ENCODE measurements around the gene ZFAND6.
A peak's percentile ranks its signal among the peaks of the same experiment; 100 is the strongest.
"Not testable (repeated sequence)": the region's sequence is repeated elsewhere in the genome, so short reads cannot be mapped to it uniquely, and the experiment has no call there.

The ZFAND6 gene

DNA sequence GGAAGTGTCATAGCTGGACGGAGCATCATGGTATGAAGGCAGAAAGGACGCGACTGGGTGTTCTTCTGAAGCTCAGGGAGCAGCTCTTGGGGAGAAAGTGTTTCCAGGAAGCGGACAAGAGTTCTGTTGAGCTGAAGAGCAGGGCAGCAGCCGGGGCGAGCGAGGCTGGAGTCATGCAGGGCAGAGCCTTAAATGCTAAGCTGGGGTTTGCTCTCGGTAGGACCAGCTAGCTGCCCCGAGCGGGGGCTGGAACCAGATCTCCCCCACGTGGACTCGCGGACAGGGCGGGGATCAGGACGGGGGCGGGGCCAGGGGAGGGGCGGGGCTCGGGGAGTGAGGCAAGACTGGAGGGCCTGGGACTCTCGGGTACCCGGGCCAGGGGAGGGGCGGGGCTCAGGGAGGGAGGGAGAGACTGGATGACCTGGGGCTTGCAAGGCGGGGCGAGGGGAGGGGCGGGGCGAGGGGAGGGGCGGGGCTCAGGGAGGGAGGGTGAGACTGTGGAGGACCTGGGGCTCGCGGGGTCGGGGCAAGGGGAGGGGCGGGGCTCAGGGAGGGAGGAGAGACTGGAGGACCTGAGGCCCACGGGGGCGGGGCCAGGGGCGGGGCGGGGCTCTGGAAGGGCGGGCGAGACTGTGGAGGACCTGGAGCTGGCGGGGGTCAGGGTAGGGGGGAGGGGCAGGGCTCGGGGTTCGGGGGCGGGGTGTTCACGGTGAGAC lies 92.9 kb downstream of the ZFAND6 start:
- DNase-seq: peak; percentile 53 to 97 (median 82)

DNA sequence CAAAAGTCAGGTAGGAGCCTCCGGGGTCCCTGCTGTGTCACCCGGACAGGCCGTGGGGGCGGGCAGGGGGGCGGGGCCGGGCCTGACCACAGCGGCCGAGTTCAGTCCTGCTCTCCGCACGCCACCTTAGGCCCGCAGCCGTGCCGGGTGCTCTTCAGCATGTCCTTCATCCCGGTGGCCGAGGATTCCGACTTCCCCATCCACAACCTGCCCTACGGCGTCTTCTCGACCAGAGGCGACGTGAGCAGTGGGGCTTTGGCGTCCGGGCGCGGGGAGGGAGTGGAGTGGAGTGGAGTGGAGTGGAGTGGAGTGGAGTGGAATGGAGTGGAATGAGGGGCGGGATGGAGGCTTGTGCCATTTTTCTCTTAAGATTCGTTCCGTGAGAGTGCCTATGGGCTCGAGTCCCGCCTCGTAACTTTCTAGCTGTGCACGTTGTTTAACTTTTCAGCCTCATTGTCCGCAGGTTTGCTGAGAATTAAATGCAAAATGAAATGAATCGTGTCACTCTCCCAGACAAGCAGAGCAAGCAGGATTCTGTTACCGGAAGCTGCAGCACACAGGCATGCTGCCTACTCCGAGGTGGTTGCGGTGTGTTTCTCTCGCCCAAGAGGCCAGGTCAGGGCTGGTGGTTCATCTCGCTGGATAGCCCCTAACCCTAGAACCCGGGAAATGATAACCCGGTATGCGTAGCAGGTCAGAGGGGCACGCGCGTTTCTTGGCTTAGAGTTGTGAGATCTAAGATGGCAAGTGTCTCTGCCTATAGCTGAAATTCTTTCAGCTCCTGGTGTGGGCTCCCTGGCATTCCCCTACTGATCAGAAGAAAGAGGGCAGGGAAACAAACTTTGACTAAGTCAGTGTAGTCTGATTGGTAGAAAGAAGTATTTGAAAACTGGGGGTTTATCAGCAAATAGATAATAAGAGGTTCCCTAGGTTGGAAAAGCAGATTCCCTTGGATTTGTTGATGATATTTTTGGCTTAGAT lies 93.7 kb downstream of the ZFAND6 start, which contains the start of gene FAH:
TSS of gene FAH (plus strand) at position 104 of the 981 bp plus-strand sequence. CDS start at position 160, 56 bp downstream.
- DNase-seq: peak in 1 of 4 experiments; percentile 47

DNA sequence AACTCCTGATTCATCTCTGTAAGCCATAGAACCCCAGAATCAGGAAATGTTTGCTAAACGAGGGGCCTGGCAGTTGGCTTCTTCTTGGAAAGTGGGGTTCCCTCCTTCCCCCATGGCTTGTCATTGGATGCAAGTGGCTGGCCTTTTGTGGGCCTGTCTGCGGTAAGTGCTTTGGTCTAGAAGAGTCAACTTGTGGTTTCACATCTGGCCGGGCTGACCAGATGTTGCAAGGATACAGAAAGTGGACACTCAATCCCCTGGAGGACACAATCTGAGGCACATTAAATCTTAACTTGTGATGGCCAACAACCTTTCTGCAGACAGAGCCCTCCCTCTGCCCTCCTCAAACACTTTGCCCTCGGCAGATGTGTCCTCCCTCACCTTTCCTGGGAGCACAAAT lies 94.4 kb downstream of the ZFAND6 start:
- DNase-seq: no peak

DNA sequence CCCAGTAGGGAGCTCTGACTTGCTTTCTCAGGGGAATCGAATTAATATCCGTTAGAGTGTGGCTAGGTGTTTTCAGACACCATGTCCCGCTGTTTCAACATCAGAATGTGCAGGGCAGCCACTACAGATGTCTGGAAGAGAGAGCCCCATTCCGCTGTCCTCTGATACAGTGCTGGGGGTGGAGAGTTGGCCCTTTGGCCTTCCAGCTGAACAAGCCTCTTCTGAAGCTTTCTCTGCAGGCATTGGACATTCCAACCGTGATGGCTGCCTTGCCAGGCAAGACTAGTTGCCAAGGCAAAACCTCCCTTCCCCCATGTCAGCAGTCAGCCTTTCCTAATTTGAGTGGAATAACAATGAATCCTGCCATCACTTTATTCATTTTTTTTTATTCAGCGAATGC lies 94.9 kb downstream of the ZFAND6 start:
- DNase-seq: no peak

DNA sequence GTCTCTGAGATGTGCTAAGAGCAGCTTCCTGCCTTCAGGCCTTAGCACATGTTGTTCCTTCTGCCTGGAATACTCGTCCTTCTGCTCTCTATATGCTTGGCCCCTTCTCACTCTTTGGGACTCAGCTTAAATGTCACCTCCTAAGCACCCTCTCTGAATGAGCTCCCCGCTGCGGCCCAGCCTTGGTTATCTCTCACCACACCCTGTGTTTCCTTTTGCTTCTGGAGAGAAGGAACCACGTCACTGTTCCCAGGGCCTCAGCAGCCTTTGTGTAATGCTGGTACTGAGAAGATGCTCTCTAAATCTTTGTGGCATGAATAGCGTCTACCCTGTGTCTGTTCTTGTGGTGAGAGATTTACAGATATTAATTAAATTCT lies 95.5 kb downstream of the ZFAND6 start:
- DNase-seq: no peak

DNA sequence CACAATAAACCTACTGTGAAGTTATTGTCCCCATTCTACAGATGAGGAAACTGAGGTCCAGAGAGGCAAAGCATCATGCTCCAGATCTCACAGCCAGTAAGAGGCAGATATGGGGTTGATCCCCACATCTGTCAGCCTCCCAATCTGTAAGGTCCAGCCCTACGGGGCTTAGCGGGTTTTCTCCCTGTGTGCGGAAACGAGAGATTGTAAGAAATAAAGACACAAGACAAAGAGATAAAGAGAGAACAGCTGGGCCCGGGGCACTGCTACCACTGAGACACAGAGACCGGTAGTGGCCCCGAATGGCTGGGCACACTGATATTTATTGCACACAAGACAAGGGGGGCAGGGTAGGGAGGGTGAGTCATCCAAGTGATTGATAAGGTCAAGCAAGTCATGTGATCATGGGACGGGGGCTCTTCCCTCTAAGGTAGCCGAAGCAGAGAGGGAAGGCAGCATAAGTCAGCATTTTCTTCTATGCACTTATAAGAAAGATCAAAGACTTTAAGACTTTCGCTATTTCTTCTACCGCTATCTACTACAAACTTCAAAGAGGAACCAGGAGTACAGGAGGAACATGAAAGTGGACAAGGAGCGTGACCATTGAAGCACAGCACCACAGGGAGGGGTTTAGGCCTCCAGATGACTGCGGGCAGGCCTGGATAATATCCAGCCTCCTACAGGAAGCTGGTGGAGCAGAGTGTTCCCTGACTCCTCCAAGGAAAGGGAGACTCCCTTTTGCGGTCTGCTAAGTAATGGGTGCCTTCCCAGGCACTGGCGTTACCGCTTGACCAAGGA lies 96.1 kb downstream of the ZFAND6 start:
- DNase-seq: not testable (repeated sequence)

DNA sequence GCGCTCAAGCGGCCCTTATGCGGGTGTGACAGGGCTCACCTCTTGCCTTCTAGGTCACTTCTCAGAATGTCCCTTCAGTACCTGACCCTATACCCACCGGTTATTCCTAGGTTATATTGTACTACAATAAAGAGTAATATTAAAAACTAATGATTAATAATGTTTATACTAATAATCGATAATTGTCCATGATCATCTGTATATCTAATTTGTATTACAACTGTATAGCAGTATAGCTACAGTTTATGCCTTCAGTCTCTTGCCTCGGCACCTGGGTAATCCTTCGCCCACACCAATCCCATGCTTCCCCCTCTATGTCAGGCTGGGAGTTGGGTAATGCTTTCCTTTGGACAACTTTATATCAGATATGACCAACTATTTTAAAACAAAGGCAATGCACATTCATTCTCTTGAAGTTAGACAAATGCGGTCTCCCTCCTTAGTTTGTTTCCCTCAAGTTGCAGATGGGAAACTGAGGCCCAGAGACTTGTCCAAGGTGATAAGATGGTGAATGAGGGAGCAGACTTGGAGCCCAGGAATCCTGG lies 96.8 kb downstream of the ZFAND6 start:
- DNase-seq: no peak

DNA sequence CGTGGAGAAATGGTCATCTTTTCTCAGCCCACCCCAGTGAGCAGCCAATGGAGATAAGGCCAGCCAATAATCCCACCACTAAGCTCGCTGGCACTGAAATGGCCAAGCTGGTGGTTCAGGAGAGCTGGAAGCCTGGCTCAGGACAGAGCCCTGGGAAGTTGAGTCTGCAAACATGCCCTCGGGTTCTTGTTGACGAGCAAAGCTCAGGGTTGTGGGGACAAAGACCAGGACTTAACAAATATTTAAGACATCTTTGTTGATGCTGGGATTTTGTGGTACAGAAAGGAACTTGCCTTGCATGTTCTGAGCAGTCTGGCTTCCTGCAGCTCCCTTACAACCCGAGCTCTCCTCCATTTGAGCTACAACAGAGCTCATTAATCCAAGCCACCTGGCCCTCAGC lies 97.7 kb downstream of the ZFAND6 start:
- no peak for DNase-seq

DNA sequence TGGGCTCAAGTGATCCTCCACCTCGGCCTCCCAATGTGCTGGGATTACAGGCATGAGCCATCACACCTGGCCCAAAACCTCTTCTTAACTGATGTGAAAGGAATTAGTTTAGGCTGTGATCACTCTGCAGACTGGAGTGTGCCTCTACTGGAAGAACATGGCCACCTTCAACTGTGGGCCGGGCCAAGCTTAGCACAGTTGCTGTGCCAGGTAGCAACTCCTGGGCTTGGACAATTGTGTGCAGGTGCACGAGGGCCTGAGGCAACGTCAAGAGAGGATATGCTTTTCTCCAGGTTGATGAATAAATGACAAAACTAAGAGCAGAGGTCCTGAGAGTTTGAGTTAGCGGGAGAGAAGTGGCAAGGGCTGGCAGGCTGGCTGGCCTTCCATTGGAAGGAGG lies 99.8 kb downstream of the ZFAND6 start:
- DNase-seq: no peak

DNA sequence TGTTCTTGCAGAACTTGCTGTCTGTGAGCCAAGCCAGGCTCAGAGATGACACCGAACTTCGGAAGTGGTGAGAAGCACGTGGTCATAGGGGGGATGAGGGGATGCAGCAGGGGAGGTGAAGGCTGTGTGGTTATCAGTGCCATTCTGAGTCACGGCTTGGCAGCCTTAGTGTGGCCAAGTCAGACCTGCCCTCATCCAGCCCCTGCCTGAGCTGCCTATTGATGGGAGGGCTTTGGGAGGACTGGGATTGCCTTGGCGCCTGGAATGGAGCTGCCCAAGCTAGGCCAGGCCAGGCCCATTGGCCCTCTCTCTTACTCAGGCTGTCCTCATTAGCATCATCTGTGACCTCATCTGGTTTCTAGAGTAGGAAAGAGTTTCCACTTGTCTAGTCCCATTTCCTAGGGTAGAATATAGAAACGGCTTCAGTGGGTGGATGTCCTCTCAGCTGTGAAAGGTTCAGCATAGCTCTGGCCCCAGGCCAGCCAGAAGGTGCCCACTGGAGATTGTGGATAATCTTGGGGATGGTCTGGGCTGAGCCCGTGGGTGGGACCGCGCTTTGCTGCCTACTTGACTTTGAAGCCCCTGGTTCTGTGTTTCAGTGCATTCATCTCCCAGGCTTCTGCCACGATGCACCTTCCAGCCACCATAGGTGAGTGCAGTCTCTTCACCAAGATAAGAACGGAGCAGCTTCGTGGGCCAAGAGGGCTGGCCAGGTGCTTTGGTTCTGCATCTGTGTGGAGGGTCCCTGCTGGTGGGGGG lies 100.5 kb downstream of the ZFAND6 start:
- DNase-seq: no peak

DNA sequence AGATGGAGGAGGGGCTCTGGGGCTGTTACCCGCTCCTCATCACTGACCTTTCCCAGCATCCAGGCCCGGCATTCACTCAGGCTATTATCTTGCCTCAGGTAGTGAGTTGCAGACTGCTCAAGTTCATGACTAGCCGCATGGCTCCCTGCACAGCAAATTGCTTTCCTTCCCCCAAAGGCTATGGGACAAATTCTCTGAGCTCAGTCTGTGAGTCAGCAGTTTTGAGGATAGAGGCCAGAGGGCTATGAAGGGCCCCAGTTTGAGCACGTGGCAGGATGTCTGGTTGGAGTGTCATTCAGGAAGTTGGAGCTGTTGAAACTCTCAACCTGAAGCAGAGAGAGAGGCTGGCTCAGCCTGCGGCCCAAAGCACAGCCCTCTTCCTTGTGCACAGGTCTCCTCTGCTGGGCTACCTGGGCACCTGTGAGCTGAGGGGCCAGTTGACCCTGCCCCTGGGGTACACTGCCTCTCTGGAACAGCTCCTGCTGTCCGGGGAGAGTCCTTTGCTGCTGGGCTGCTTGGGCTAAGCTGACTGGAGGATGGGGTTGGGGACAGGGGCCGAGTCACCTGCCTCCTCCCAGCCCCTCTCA lies 101.2 kb downstream of the ZFAND6 start:
- DNase-seq: no peak

DNA sequence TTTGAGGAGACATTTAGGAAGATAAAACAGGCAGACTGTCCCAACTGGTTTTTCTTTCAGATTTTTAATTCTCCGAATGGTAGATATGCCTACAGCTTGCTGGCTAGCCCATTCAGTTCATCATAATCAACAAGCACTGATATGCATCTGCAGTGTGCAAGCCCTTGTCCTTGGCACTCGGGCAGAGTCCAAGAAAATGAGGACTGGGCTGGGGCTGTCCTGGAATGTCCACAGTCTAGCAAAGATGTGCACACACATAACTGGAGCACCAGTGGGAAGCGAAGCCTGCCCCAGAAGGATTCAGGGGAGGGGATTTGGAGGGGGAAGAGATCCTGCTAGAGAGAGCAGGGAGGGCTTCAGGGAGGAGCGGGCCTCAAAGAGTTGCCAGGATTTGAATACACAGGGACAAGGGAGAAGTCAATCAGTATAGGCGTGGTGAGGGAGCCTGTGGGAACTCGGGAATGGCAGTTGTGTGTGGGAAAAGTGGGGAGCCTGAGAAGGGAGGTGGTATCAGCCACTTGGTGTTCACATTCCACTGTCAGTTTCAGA lies 102.1 kb downstream of the ZFAND6 start:
- no peak for DNase-seq

DNA sequence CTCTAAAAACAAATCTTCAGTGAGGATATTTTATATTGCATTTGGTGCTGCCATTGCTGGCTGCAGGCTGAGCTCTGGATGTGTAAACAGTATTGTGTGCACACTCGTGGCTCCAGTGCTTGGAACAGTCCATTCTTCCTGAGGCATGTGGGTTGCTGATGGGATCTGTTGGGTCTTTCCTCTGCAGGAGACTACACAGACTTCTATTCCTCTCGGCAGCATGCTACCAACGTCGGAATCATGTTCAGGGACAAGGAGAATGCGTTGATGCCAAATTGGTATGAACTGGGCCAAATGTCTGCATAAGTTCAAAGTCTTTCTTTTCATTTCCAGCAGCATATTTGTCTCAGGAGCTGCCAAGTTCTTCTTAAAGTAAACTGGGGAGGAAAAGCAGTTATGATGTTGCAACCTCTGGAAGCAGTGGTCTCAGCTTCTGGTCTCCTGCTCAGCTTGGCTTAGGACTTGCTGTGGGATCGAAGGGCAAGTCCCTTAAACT lies 102.6 kb downstream of the ZFAND6 start:
- no peak for DNase-seq

DNA sequence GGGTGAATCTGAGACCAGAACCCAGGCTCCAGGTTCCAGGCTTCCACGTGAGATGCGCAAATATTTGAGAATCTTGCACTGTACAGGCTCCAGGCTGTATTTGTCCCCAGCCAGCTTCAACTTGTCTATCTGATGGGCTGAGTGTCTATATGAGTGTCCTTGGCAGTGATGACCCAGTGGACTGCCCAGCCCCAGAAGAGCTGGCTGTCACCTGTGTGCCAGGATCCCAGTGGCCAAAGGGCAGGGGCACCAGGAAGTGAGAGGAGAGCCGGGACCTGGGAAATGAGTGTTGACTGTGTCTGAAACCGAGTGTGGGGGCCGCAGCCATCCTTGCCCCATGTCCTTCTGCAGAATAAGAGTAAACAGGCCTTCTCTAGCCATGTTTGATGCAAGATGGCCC lies 103.7 kb downstream of the ZFAND6 start:
- DNase-seq: no peak

DNA sequence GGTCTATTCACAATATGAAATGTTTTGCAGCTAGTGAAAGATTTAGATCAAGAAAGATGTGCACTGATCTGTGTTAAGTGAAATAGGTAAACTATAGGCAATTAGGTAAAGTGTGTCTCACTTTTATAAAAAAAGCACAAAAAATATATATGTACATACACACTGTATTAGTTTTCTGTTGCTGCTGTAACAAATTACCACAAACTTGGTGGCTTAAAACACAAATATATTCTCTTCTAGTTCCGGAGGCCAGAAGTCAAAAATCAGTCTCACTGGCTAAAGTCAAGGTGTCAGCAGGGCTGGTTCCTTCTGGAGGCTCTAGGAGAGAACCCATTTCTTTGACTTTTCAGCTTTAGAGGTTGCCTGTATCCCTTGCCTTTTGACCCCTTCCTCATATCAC lies 104.4 kb downstream of the ZFAND6 start:
- DNase-seq: no peak

DNA sequence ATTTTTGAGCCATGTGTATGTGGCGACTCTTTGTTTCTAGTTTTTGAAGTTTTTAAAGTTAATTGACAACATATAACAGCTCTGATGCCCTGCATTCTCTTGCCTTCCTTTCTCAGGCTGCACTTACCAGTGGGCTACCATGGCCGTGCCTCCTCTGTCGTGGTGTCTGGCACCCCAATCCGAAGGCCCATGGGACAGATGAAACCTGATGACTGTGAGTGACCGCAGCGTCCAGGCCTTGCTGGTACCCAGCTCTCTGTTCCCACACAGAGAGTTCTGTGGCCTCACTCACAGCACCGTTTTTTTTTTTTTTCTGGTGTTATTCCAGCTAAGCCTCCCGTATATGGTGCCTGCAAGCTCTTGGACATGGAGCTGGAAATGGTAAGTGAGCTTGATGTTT lies 108.5 kb downstream of the ZFAND6 start:
- no peak for DNase-seq

DNA sequence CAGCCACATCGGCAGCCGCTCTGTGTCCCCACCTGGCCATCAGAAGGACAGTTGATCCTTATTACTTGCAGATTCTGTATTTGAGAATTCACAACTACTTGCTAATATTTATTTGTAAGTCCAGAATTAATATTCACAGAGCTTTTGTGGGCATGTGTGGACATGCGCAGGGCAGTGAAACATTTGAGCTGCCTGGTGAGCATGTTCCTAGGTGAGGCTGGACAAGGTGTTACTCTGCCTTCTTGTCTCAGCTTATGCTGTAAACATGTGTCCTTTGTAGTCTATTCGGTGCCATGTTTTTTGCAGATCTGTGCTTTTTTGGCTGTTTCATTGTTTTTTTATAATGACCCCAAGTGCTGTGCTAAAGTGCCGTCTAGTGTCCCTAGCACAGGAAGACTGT lies 108.9 kb downstream of the ZFAND6 start:
- no peak for DNase-seq

DNA sequence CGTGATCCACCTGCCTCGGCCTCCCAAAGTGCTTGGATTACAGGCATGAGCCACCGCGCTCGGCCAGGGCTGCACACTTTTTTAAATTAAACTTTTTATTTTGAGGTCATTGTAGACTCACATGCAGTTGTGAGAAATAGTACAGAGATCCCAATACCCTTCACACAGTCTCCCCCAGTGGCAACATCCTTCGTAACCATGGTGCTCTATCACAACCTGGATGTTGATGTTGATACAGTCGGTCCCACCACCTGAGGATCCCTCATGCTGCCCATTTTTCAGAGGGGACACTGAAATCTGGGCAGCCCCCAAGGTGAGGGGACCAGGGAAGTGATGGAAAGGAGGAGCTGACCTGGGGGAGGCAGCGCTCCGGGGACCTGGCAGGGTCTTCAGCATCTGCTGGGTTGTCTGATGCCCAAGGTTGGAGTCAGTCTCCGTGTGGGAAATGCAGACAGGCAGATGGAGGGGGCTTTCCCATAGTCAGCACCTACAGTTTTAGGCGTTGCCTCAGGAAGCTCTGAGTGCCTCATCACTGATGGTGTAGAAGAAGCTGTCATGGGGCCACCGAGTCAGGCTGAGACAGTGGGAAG lies 110.4 kb downstream of the ZFAND6 start:
- no peak for DNase-seq

DNA sequence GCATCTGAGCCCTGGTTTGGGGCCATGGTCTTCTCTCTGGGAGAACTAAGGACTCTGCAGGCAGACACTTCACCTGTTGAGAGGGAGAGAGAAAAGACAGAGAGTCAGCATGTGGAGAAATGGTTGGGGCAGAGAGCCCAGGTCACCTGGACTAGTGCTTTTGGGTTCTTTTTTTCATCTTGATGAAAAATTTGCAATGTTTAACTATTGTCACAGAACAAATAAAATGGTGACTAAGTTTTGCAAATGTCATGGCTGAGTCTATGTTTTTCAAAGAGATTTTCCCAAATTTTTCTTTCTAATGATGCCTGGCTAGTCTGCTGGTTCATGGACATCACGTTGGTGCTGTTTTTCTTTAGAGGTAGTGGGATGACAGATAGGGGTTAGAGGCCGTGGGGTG lies 111.1 kb downstream of the ZFAND6 start:
- DNase-seq: no peak

DNA sequence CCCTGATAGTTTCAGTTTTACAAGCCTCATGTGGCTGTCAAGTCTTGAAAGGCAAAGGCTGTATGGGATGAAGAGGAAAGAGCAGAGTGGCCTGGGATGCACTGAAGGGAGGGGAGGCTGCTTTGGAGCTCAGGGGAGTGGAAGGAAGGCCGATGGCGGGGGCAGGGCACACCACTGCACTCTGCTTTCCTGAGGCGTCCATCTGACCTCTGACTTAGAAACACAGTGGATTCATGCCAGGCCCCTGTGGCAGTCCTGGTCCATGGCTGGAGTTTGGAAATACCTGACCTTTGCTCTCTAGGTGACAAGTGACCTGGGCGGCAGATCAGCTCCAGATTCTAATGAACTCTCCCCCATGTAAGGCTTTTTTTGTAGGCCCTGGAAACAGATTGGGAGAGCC lies 112.3 kb downstream of the ZFAND6 start:
- no peak for DNase-seq

DNA sequence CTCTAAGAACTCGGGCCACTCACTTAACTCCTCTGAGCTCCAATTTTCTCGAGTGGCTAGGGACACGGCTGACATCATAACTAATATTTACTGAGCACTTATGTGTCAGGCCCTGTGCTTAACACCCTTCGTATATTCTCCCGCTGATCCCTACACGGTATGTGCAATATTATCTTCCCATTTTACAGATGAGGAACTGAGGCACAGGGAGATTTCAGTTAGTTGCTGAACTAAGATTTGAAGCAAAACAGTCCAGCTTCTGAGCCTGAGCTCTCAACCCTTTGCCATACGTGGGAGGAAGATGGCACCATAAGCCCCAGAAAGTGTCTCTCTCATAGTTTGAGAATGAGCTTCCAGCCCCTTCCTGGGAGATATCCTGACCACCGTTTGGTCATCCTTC lies 112.9 kb downstream of the ZFAND6 start:
- no peak for DNase-seq
